Skeletal muscle satellite cell (primary cell): ENCODE results near the gene ZBTB24.

ENCODE experiments used
- H3K27me3 ChIP-seq: 2 replicates; pipeline ENCODE4 v1.7.0; 2013; ENCODE audit warnings: low read length; ENCODE audit not compliant: control insufficient read depth, insufficient read depth
- H3K36me3 ChIP-seq: 2 replicates; pipeline ENCODE4 v1.7.0; 2013; ENCODE audit warnings: mild to moderate bottlenecking, control low read depth, low read length; ENCODE audit not compliant: insufficient read depth
- H3K4me1 ChIP-seq: 2 replicates; pipeline ENCODE4 v1.7.0; 2013; ENCODE audit warnings: low read length; ENCODE audit not compliant: control insufficient read depth, insufficient read depth
- H3K4me2 ChIP-seq: 2 replicates; pipeline ENCODE4 v1.7.0; 2013; ENCODE audit warnings: mild to moderate bottlenecking, low read length
- H3K4me3 ChIP-seq: 2 replicates; pipeline ENCODE4 v1.7.0; 2013; ENCODE audit warnings: low read length
- H3K9ac ChIP-seq: 2 replicates; pipeline ENCODE4 v1.7.0; 2013; ENCODE audit warnings: mild to moderate bottlenecking, low read depth, low read length, moderate library complexity
- H3K9me3 ChIP-seq: replicated peaks from 2 replicates; pipeline ENCODE4 v1.7.0; 2013; ENCODE audit warnings: mild to moderate bottlenecking, control low read depth, low read length

The ZBTB24 gene

DNA sequence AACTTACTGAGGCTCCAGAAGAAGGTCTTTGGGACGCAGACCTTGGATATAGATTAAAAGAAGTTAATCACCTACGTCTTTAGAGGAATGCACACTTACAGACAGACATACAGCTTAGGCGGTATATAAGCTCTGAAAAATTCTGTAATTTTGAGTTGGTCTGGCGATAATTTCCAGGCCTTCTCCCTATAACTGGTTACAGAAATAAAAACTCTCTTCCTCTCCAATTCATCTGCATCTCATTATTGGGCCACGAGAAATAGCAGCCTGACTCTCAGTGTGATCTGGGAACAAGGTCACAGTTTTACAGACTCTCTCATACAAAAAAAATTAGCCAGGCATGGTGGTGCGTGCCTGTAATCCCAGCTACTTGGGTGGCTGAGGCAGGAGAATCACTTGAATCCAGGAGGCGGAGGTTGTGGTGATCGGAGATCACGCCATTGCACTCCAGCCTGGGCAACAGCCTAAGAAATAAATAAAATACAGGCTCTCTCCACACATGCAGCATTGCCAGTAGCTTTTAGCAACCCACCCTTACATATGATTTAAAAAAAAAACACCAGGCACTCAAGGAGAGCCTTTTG lies 4.7 kb downstream of the ZBTB24 start:
- no peaks in the 10 kb centered on the region for H3K9me3 ChIP-seq
- no peak overlapping the region for H3K9ac ChIP-seq
- H3K4me3 ChIP-seq, result no peak overlapping the region
- peaks cover 30% of the 10 kb centered on the region for H3K4me1 ChIP-seq
- no peaks in the 10 kb centered on the region for H3K27me3 ChIP-seq
- peak overlapping the region; percentile 69 for H3K4me2 ChIP-seq
- H3K36me3 ChIP-seq, result peaks cover 51% of the 10 kb centered on the region

GRCh38 chr6:109477725-109478124 lies 5.3 kb downstream of the ZBTB24 start:
- no peak overlapping the region for H3K4me3 ChIP-seq
- H3K36me3 ChIP-seq, result peaks cover 57% of the 10 kb centered on the region
- H3K4me1 ChIP-seq, result peaks cover 30% of the 10 kb centered on the region
- H3K27me3 ChIP-seq, result no peaks in the 10 kb centered on the region
- no peaks in the 10 kb centered on the region for H3K9me3 ChIP-seq
- no peak overlapping the region for H3K9ac ChIP-seq
- no peak overlapping the region for H3K4me2 ChIP-seq

GRCh38 chr6:109477184-109477583 lies 5.8 kb downstream of the ZBTB24 start:
- no peaks in the 10 kb centered on the region for H3K9me3 ChIP-seq
- H3K4me2 ChIP-seq, result no peak overlapping the region
- H3K27me3 ChIP-seq, result no peaks in the 10 kb centered on the region
- H3K4me1 ChIP-seq, result peaks cover 28% of the 10 kb centered on the region
- H3K4me3 ChIP-seq, result no peak overlapping the region
- H3K9ac ChIP-seq, result no peak overlapping the region
- H3K36me3 ChIP-seq, result peaks cover 63% of the 10 kb centered on the region

- H3K9ac ChIP-seq, result no peak overlapping the region
- H3K9me3 ChIP-seq, result no peaks in the 10 kb centered on the region
- peaks cover 15% of the 10 kb centered on the region for H3K4me1 ChIP-seq
- no peak overlapping the region for H3K4me3 ChIP-seq
- peaks cover 64% of the 10 kb centered on the region for H3K36me3 ChIP-seq
- H3K4me2 ChIP-seq, result no peak overlapping the region
- H3K27me3 ChIP-seq, result no peaks in the 10 kb centered on the region
These were observed 7.4 kb downstream of the ZBTB24 start for GRCh38 chr6:109475625-109476024.

GRCh38 chr6:109474995-109475394 lies 8.0 kb downstream of the ZBTB24 start:
- peaks cover 65% of the 10 kb centered on the region for H3K36me3 ChIP-seq

DNA sequence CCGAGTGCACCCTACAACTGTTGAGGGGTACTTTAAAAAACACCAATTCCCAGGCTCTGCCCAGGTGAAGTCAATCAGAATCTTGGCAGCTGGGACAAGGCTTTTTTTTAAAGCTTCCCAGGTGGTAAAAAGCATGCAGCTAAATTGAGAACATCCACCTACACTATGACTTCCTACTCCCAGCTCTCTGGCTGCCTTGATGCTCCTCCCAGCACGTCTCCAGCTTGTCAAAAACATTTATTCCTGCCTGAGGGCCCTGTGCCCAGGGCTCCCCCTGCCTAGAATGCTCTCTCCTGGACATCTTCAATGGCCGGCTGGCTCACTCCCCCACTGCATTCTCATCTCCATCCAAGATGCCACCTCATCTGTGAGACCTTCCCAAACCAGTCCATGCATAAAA lies 9.9 kb downstream of the ZBTB24 start:
- Histone ChIP-seq H3K9me3 (no peaks in the 10 kb centered on the region), H3K27me3 (no peaks in the 10 kb centered on the region), H3K9ac (no peak overlapping the region), H3K4me1 (peaks cover 5% of the 10 kb centered on the region), H3K4me3 (no peak overlapping the region), H3K36me3 (peaks cover 67% of the 10 kb centered on the region), H3K4me2 (no peak overlapping the region)

More at GRCh38 chr6:109474995-109475394, 8.0 kb downstream of the ZBTB24 start:
- no peak overlapping the region for H3K9ac ChIP-seq
- H3K4me2 ChIP-seq, result no peak overlapping the region
- no peaks in the 10 kb centered on the region for H3K9me3 ChIP-seq
- peaks cover 11% of the 10 kb centered on the region for H3K4me1 ChIP-seq
- H3K4me3 ChIP-seq, result no peak overlapping the region
- H3K27me3 ChIP-seq, result no peaks in the 10 kb centered on the region

DNA sequence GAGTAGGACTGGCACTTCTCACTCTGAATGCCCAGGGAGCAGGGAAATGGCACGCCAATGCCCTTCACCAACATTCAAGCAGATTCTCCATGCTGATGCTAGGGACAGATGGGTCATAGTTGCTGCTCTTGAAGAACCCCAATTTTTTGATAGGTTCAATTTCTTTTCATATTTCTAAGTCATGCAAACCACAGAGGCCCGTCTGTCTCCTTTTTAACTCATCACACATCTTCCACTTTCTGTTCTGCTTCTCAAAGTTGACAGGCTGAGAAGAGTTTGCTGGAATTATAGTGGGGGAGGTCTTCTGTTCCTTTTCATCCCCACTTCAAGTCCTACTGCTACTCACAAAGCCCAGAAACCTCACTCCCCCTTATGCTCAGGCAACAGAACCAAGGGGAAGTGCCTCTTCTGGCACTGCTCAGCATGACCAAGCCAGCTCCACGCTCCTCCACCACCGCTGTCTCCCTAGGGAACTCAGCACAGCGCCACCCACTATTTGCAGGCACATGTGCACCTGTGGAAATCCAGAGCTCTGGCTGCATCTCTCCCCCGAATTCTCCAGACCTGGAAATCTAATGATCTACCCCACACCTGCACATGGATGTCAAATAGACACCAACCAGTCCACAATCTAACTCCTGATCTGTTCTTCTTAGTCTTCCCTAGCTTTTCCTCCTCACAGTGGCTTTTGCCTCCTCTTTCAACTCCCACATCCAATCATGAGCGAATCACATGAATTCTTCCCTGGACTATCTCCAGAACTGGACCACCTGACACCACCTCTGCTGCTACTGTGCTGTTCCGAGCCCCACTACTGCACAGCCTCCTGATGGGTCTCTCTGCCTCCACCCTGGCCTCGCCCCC lies 10.7 kb downstream of the ZBTB24 start:
- H3K36me3 ChIP-seq, result peaks cover 73% of the 10 kb centered on the region
- H3K27me3 ChIP-seq, result no peaks in the 10 kb centered on the region
- no peaks in the 10 kb centered on the region for H3K4me1 ChIP-seq
- no peak overlapping the region for H3K9ac ChIP-seq
- H3K4me3 ChIP-seq, result no peak overlapping the region
- no peak overlapping the region for H3K4me2 ChIP-seq
- no peaks in the 10 kb centered on the region for H3K9me3 ChIP-seq

DNA sequence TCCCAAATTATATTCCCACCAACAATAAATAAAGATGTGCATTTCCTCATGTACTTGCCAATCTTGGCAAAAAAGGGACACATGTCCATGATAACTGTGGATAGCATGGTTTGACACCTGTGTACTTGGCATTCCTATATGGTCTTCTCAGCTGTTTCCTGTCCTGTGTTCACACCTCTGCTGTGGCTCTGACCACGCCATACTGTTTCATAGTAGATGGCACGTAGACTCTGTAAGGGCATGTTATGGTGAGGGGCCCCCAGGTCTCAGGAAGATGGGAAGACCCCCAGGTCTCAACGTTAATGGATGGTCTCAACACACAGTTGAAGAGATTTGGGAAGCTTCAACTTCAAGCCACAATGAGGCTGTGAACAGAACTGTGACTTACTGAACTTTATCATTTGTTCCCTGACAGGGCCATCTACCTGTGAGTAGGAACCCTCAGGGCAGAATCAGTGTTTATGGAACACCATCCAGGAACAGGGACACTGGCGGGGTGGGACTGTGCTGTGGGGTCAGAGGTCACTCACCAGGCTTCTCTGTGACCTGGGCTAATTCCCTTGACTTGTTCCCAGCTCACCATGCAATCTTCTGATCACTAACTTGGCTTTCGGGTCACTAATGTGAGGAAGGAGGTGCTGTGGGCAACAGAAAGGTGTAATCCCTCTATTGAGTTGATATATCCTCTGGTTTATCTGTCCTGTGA lies 11.8 kb downstream of the ZBTB24 start:
- Histone ChIP-seq H3K27me3 (no peaks in the 10 kb centered on the region), H3K4me1 (no peaks in the 10 kb centered on the region), H3K9ac (no peak overlapping the region), H3K4me3 (no peak overlapping the region), H3K36me3 (peaks cover 73% of the 10 kb centered on the region), H3K9me3 (no peaks in the 10 kb centered on the region), H3K4me2 (no peak overlapping the region)

DNA sequence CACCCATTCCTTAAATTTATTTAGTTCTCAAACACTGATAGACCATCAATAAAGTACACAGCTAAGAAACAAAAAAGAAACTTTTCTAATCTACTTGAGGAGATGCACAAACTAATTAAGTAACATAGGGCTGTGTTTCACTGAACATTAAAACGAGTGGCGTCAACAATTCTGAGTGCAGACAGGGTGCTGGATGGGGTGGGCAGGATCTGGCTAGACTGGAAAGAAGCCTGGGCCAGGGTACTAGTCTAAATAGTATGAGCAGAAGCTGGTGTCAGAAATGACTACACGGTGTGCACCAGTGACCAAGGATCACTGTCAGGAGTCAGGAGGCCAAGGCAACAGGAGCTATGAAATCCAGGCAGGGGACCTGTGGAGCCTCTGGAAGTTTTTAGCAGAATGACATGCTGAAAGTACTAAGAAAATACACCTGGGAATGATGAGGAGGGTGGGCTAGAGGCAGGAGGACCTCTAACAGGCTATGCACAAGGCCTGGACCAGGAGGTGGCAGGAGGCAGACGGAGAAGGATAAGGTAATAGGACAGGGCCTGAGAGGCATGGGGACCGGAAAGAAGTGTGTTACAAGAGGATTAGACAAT lies 13.3 kb downstream of the ZBTB24 start:
- Histone ChIP-seq H3K36me3 (peaks cover 74% of the 10 kb centered on the region), H3K4me2 (no peak overlapping the region), H3K27me3 (no peaks in the 10 kb centered on the region), H3K9ac (no peak overlapping the region), H3K4me3 (no peak overlapping the region), H3K9me3 (no peaks in the 10 kb centered on the region), H3K4me1 (no peaks in the 10 kb centered on the region)

- H3K4me1 ChIP-seq, result no peaks in the 10 kb centered on the region
- H3K27me3 ChIP-seq, result no peaks in the 10 kb centered on the region
- no peak overlapping the region for H3K4me3 ChIP-seq
- no peak overlapping the region for H3K9ac ChIP-seq
- no peaks in the 10 kb centered on the region for H3K9me3 ChIP-seq
- peaks cover 64% of the 10 kb centered on the region for H3K36me3 ChIP-seq
- no peak overlapping the region for H3K4me2 ChIP-seq
These were observed 15.3 kb downstream of the ZBTB24 start for GRCh38 chr6:109467696-109468095.

- Histone ChIP-seq H3K27me3 (no peaks in the 10 kb centered on the region), H3K4me3 (no peak overlapping the region), H3K36me3 (peaks cover 61% of the 10 kb centered on the region), H3K4me2 (no peak overlapping the region), H3K9me3 (no peaks in the 10 kb centered on the region), H3K4me1 (peaks cover 4% of the 10 kb centered on the region), H3K9ac (no peak overlapping the region)
These were observed 16.7 kb downstream of the ZBTB24 start for GRCh38 chr6:109466212-109466923.
